OCI-LY1 (cell line): ENCODE results near the gene EPHB2.

ENCODE experiments used
- H2AFZ ChIP-seq: fragments of 200-600 bp; sonication (generic), shearing (Covaris generic); 2 replicates; pipeline ENCODE4 v1.6.0; 2014; ENCODE audit warnings: antibody characterized with exemption, mild to moderate bottlenecking, low read length
- H3F3A ChIP-seq: fragments of 200-600 bp; sonication (generic), shearing (Covaris generic); 2 replicates; pipeline ENCODE4 v1.6.0; 2014; ENCODE audit warnings: mild to moderate bottlenecking, antibody characterized with exemption, low read length, moderate library complexity; ENCODE audit not compliant: insufficient read depth
- H3K27ac ChIP-seq: fragments of 200-600 bp; sonication (generic); 2 replicates; pipeline ENCODE4 v1.5.1; 2014; ENCODE audit warnings: low read length, mixed run types, mild to moderate bottlenecking, low read depth; ENCODE audit not compliant: poor library complexity, severe bottlenecking
- H3K27me3 ChIP-seq: fragments of 200-600 bp; sonication (generic); 2 replicates; pipeline ENCODE4 v1.6.0; 2014; ENCODE audit warnings: antibody characterized with exemption, mild to moderate bottlenecking, low read length, moderate library complexity; ENCODE audit not compliant: insufficient read depth
- H3K36me3 ChIP-seq: fragments of 200-600 bp; sonication (generic); 2 replicates; pipeline ENCODE4 v1.6.1; 2014; ENCODE audit warnings: mild to moderate bottlenecking, antibody characterized with exemption, low read length, moderate library complexity, mixed read lengths; ENCODE audit not compliant: insufficient read depth
- H3K4me1 ChIP-seq: fragments of 200-600 bp; sonication (generic); 2 replicates; pipeline ENCODE4 v1.5.1; 2014; ENCODE audit warnings: mild to moderate bottlenecking, low read length, moderate library complexity; ENCODE audit not compliant: insufficient read depth, severe bottlenecking
- H3K4me2 ChIP-seq: fragments of 200-600 bp; sonication (generic), shearing (Covaris generic); 2 replicates; pipeline ENCODE4 v1.6.1; 2014; ENCODE audit warnings: low read length
- H3K4me3 ChIP-seq: fragments of 200-600 bp; sonication (generic); 2 replicates; pipeline ENCODE4 v1.5.1; 2014; ENCODE audit warnings: low read length, low read depth, mild to moderate bottlenecking, mixed read lengths; ENCODE audit not compliant: poor library complexity, severe bottlenecking
- H3K79me2 ChIP-seq: fragments of 200-600 bp; shearing (Covaris generic); 2 replicates; pipeline ENCODE4 v1.6.1; 2016; ENCODE audit warnings: mixed run types, low read length, mixed read lengths; ENCODE audit not compliant: insufficient read depth
- H3K9ac ChIP-seq: fragments of 200-600 bp; sonication (generic), shearing (Covaris generic); 2 replicates; pipeline ENCODE4 v1.6.1; 2014; ENCODE audit warnings: mild to moderate bottlenecking, low read length, mixed read lengths
- H3K9me2 ChIP-seq: fragments of 200-600 bp; sonication (generic), shearing (Covaris generic); 2 replicates; pipeline ENCODE4 v1.6.1; 2014; ENCODE audit warnings: low read depth, mild to moderate bottlenecking, low read length, mixed read lengths
- H3K9me3 ChIP-seq: fragments of 200-600 bp; shearing (Covaris generic); 2 replicates; pipeline ENCODE4 v1.6.1; 2014; ENCODE audit warnings: low read length, mixed read lengths
- H4K20me1 ChIP-seq: fragments of 200-600 bp; sonication (generic), shearing (Covaris generic); 2 replicates; pipeline ENCODE4 v1.6.0; 2016; ENCODE audit warnings: mild to moderate bottlenecking, low read length; ENCODE audit not compliant: insufficient read depth
- EZH2 ChIP-seq: fragments of 200-600 bp; sonication (generic), shearing (Covaris generic); IDR thresholded peaks from 2 replicates; pipeline ENCODE4 v1.8.0; 2017; ENCODE audit warnings: borderline replicate concordance, mixed run types, mild to moderate bottlenecking, antibody characterized with exemption, low read length, moderate library complexity, mixed read lengths
- TF ChIP-seq, protein P1 (sequence below): fragments of 200-600 bp; sonication (generic), shearing (Covaris generic); IDR thresholded peaks from 2 replicates; pipeline ENCODE4 v1.5.1; 2017; ENCODE audit warnings: mild to moderate bottlenecking, antibody characterized with exemption, low read length, moderate library complexity, mixed read lengths

EPHB2 gene

DNA sequence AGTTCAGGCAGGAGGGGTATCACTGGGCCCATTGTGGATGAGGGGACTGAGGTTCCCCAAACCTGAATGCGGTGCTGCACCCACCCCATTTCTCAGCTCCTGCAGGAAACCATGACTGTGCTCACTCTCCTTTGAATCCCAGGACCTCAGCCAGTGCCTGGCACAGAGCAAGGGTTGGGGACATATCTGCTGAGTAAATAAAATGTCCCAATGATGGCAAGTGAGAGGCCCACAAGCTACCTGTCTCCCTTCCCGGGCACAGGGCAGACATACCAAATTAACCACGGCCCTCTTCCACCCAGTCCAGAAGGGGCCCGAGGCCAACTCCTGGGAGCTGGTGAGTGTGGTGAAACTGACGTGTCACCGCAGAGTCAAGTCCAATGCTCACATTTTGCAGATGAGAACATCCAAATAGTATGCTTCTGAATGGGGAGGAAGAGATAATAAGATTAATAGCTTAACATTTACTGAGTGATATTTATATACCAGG is 97.6 kb downstream of the EPHB2 start:
- no peaks in the 10 kb centered on the region for H3K4me1 ChIP-seq
- H3K4me3 ChIP-seq: no peak overlapping the region
- no peaks in the 10 kb centered on the region for H3K36me3 ChIP-seq
- no peaks in the 10 kb centered on the region for H3K9me2 ChIP-seq
- TF ChIP-seq EZH2: no peak
- TF ChIP-seq, protein P1, sequence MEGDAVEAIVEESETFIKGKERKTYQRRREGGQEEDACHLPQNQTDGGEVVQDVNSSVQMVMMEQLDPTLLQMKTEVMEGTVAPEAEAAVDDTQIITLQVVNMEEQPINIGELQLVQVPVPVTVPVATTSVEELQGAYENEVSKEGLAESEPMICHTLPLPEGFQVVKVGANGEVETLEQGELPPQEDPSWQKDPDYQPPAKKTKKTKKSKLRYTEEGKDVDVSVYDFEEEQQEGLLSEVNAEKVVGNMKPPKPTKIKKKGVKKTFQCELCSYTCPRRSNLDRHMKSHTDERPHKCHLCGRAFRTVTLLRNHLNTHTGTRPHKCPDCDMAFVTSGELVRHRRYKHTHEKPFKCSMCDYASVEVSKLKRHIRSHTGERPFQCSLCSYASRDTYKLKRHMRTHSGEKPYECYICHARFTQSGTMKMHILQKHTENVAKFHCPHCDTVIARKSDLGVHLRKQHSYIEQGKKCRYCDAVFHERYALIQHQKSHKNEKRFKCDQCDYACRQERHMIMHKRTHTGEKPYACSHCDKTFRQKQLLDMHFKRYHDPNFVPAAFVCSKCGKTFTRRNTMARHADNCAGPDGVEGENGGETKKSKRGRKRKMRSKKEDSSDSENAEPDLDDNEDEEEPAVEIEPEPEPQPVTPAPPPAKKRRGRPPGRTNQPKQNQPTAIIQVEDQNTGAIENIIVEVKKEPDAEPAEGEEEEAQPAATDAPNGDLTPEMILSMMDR: no peak
- H3K9me3 ChIP-seq: no peaks in the 10 kb centered on the region
- 0 out of 2 replicates have a peak, but pooled peaks cover 3% of the 10 kb centered on the region for H3K27me3 ChIP-seq
- H3K9ac ChIP-seq: no peak overlapping the region
- H3K79me2 ChIP-seq: no peaks in the 10 kb centered on the region
- H3K27ac ChIP-seq: no peak overlapping the region
- no peak overlapping the region for H3K4me2 ChIP-seq
- H4K20me1 ChIP-seq: no peaks in the 10 kb centered on the region
- H3F3A ChIP-seq: no peaks in the 10 kb centered on the region
- H2AFZ ChIP-seq: no peak overlapping the region

DNA sequence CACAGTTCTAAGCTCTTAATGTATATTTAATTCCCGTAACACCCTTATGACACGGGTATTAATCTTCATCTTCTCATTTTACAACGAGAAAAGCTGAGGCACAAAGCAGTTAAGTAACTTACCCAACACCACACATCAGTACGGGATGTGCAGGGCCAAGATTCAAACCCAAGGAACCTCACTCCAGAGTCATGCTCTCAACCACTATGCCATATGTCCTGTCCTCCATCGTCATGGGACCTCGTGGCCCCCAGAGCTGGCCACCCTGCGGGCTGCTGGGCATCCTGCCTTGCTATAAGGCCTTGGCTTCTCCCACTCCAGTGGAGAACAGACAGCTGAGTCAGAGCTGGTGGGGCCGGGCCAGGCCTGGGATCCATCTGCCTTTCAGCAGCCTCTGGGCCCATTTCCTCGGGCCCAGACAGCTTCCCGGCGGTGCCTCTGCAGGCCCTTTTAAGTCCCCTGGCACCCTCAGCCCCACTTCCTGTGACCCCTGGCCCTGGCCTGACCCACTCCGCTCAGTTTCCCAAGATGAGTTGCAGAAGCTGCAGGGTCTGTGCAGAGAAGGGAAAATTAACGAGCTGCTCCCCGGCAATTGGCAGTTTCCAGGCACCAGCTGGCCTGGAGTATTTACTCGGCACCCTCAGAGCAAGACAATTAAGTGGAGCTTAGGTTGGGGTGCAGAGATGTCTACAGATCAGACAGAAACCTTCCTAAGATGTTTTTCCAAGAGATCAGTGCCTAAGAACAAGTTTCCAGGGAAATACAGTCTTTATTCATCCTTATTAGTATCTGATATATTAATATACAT is 98.2 kb downstream of the EPHB2 start:
- no peaks in the 10 kb centered on the region for H3K36me3 ChIP-seq
- no peaks in the 10 kb centered on the region for H3K4me1 ChIP-seq
- H3K27ac ChIP-seq: no peak overlapping the region
- no peaks in the 10 kb centered on the region for H3K9me3 ChIP-seq
- no peaks in the 10 kb centered on the region for H4K20me1 ChIP-seq
- no peaks in the 10 kb centered on the region for H3K9me2 ChIP-seq
- H3K9ac ChIP-seq: no peak overlapping the region
- H3K27me3 ChIP-seq: 0 out of 2 replicates have a peak, but pooled peaks cover 3% of the 10 kb centered on the region
- no peaks in the 10 kb centered on the region for H3F3A ChIP-seq
- no peak overlapping the region for H2AFZ ChIP-seq
- TF ChIP-seq, protein P1: no peak
- TF ChIP-seq EZH2: no peak
- no peak overlapping the region for H3K4me3 ChIP-seq
- no peak overlapping the region for H3K4me2 ChIP-seq
- no peaks in the 10 kb centered on the region for H3K79me2 ChIP-seq

DNA sequence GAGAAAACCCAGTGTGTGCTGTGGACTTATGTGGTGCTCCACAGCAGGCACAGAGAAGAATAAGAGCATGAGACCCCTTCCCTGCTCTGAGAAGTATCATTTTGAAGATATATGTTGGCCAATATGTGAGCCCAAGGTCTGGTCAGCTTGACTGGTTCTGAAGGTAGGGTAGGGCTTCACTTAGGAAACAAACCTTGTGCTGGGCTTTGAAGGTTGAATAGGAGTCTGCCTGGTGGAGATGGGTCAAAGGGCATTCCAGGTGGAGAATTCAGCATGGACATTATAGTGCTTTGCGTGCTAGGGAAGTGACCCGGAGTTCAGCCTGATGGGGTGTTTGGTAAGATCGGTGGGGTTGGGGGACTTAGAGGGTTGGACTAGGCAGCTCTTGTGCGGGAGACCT is 99.1 kb downstream of the EPHB2 start:
- no peaks in the 10 kb centered on the region for H3K4me1 ChIP-seq
- H3K4me3 ChIP-seq: no peak overlapping the region
- no peak overlapping the region for H2AFZ ChIP-seq
- no peaks in the 10 kb centered on the region for H3K9me2 ChIP-seq
- H3K27me3 ChIP-seq: 0 out of 2 replicates have a peak, but pooled peaks cover 3% of the 10 kb centered on the region
- H3K27ac ChIP-seq: no peak overlapping the region
- no peak overlapping the region for H3K4me2 ChIP-seq
- H4K20me1 ChIP-seq: no peaks in the 10 kb centered on the region
- TF ChIP-seq, protein P1: no peak
- no peak for TF ChIP-seq EZH2
- no peaks in the 10 kb centered on the region for H3K79me2 ChIP-seq
- H3K36me3 ChIP-seq: no peaks in the 10 kb centered on the region
- no peak overlapping the region for H3K9ac ChIP-seq
- no peaks in the 10 kb centered on the region for H3F3A ChIP-seq
- no peaks in the 10 kb centered on the region for H3K9me3 ChIP-seq
